IMR-90 (cell line): Measurements from ENCODE around the gene LDB2. TPM values are rescaled to one million over a fixed set of nuclear protein-coding genes. Genes with fewer than 3 reads are reported as not detected.

Experiments
- ATAC-seq: fragments of 200-7000 bp; cut with Tn5 transposase; 2 replicates; pipeline ENCODE4 v1.9.1; 2020; ENCODE audit warnings: low read depth, mild to moderate bottlenecking, moderate library complexity
- BruUV-seq: library from RNA; stranded (reverse); fragments of 400-500 nt; replicated peaks from 2 replicates; lab custom pipeline; 2021; lab: Mats Ljungman, UMichigan
- CTCF ChIA-PET: fragments of 300-600 bp; formaldehyde crosslinking; extraction: SDS; loops from one replicate; lab custom pipeline; 2021; ENCODE audit warnings: antibody characterized with exemption; lab: Yijun Ruan, JAX
- POLR2A ChIA-PET: fragments of 300-600 bp; sonication (Branson Sonifier 250); formaldehyde crosslinking; loops from one replicate; lab custom pipeline; 2022; ENCODE audit warnings: antibody characterized with exemption; ENCODE audit not compliant: unreplicated experiment; lab: Charles Lee
- DNase-seq: peaks from one replicate; pipeline ENCODE4 v3.0.0; 2013
- H2AFZ ChIP-seq: replicated peaks from 2 replicates; pipeline ENCODE3; 2013; ENCODE audit warnings: low read length, mild to moderate bottlenecking; ENCODE audit not compliant: poor library complexity
- H2AK5ac ChIP-seq: 2 replicates; pipeline ENCODE4 v1.6.1; 2013; ENCODE audit warnings: low read depth, low read length, inconsistent platforms
- H2AK9ac ChIP-seq: replicated peaks from 2 replicates; pipeline ENCODE3; 2013; ENCODE audit warnings: mild to moderate bottlenecking, low read depth, low read length, moderate library complexity; ENCODE audit not compliant: poor library complexity
- H2BK120ac ChIP-seq: 2 replicates; pipeline ENCODE4 v1.6.1; 2013; ENCODE audit warnings: low read depth, low read length, inconsistent platforms
- H2BK15ac ChIP-seq: 3 replicates; pipeline ENCODE4 v1.6.1; 2013; ENCODE audit warnings: low read depth, low read length, inconsistent platforms
- H2BK20ac ChIP-seq: 2 replicates; pipeline ENCODE4 v1.6.1; 2013; ENCODE audit warnings: low read depth, mild to moderate bottlenecking, inconsistent platforms, low read length, moderate library complexity
- H2BK5ac ChIP-seq: 2 replicates; pipeline ENCODE4 v1.6.1; 2013; ENCODE audit warnings: mild to moderate bottlenecking, low read depth, low read length, inconsistent platforms; ENCODE audit not compliant: poor library complexity, severe bottlenecking
- H3K14ac ChIP-seq: replicated peaks from 2 replicates; pipeline ENCODE4 v1.6.1; 2013; ENCODE audit warnings: low read depth, low read length, inconsistent platforms
- H3K18ac ChIP-seq: 2 replicates; pipeline ENCODE4 v1.6.1; 2013; ENCODE audit warnings: low read depth, low read length, control low read depth
- H3K23ac ChIP-seq: 2 replicates; pipeline ENCODE4 v1.6.1; 2013; ENCODE audit warnings: low read depth, low read length, inconsistent platforms
- H3K27ac ChIP-seq: 2 replicates; pipeline ENCODE4 v1.5.1; 2013; ENCODE audit warnings: mild to moderate bottlenecking, control low read depth, low read length; ENCODE audit not compliant: insufficient read depth
- H3K27me3 ChIP-seq: 2 replicates; pipeline ENCODE4 v1.6.1; 2013; ENCODE audit warnings: low read length; ENCODE audit not compliant: control insufficient read depth, insufficient read depth
- H3K36me3 ChIP-seq: 2 replicates; pipeline ENCODE4 v1.6.1; 2013; ENCODE audit warnings: low read length, mixed read lengths; ENCODE audit not compliant: control insufficient read depth, insufficient read depth
- H3K4ac ChIP-seq: 2 replicates; pipeline ENCODE4 v1.6.1; 2013; ENCODE audit warnings: low read depth, low read length, inconsistent platforms
- H3K4me1 ChIP-seq: 2 replicates; pipeline ENCODE4 v1.6.1; 2013; ENCODE audit warnings: low read length, mixed read lengths; ENCODE audit not compliant: control insufficient read depth, insufficient read depth
- H3K4me2 ChIP-seq: 2 replicates; pipeline ENCODE4 v1.6.1; 2013; ENCODE audit warnings: low read depth, mild to moderate bottlenecking, control low read depth, low read length, moderate library complexity
- H3K4me3 ChIP-seq: 2 replicates; pipeline ENCODE4 v1.5.1; 2013; ENCODE audit warnings: low read depth, mild to moderate bottlenecking, control low read depth, low read length, moderate library complexity; ENCODE audit not compliant: insufficient read depth
- H3K56ac ChIP-seq: 2 replicates; pipeline ENCODE4 v1.6.1; 2013; ENCODE audit warnings: low read length, inconsistent platforms; ENCODE audit not compliant: insufficient read depth; ENCODE audit errors: extremely low read depth
- H3K79me1 ChIP-seq, 2 experiments: 2 replicates each; pipeline ENCODE4 v1.6.1; 2013; ENCODE audit warnings: low read length in 2 of 2, inconsistent platforms in 1 of 2, low read depth in 1 of 2
- H3K9ac ChIP-seq: 2 replicates; pipeline ENCODE4 v1.6.1; 2013; ENCODE audit warnings: low read depth, low read length, control low read depth
- H3K9me1 ChIP-seq: 2 replicates; pipeline ENCODE4 v1.6.1; 2013; ENCODE audit warnings: low read length, inconsistent platforms; ENCODE audit not compliant: insufficient read depth
- H3K9me3 ChIP-seq: 2 replicates; pipeline ENCODE4 v1.6.1; 2013; ENCODE audit warnings: low read length; ENCODE audit not compliant: control insufficient read depth, insufficient read depth
- H4K20me1 ChIP-seq: 2 replicates; pipeline ENCODE4 v1.6.1; 2013; ENCODE audit warnings: low read length, inconsistent platforms; ENCODE audit not compliant: insufficient read depth
- H4K5ac ChIP-seq: 2 replicates; pipeline ENCODE4 v1.6.1; 2013; ENCODE audit warnings: mild to moderate bottlenecking, low read depth, low read length, control low read depth
- H4K8ac ChIP-seq, 2 experiments: 2 replicates each; pipeline ENCODE4 v1.6.1; 2013; ENCODE audit warnings: low read depth in 2 of 2, low read length in 2 of 2, control low read depth in 1 of 2, inconsistent platforms in 1 of 2
- H4K91ac ChIP-seq: 2 replicates; pipeline ENCODE4 v1.6.1; 2013; ENCODE audit warnings: low read depth, low read length, inconsistent platforms; ENCODE audit not compliant: insufficient read depth
- CHD1 ChIP-seq: IDR thresholded peaks from 2 replicates; pipeline ENCODE4 v1.6.1; 2012; ENCODE audit warnings: low read depth, low read length, improper control_type of control experiment
- CTCF ChIP-seq: conservative IDR thresholded peaks from 2 replicates; pipeline ENCODE4 v1.5.1; 2012; ENCODE audit warnings: mild to moderate bottlenecking, low read depth, low read length, improper control_type of control experiment
- WGBS, 2 experiments: methylation state at CpG; one replicate each; pipeline versions ENCODE4 v1.1.5 to v1.1.7; 2013; ENCODE audit warnings: missing lambda C conversion rate in 2 of 2; ENCODE audit not compliant: insufficient read length in 1 of 2; ENCODE audit errors: extremely low coverage in 2 of 2; 5-methylcytosine and 5-hydroxymethylcytosine counted together
- dilution Hi-C: fragments of 300-500 bp; cut with HindIII; formaldehyde crosslinking; loops from one replicate; pipeline ENCODE4 v1.14.3; 2018; ENCODE audit warnings: low sequenced_read_pairs; ENCODE audit not compliant: unreplicated experiment
- in situ Hi-C: fragments of 300-500 bp; cut with MboI; formaldehyde crosslinking; loops from 3 replicates; pipeline ENCODE4 v1.14.3; 2019; ENCODE audit warnings: low sequenced_read_pairs, inconsistent platforms, mixed read lengths
- intact Hi-C: fragments of 100-400 bp; cut with micrococcal nuclease; formaldehyde crosslinking; loops from 2 replicates; pipeline ENCODE4 v1.10.0; 2022
- polyA plus RNA-seq, 3 experiments: library from polyadenylated mRNA; depleted of rRNA; stranded (reverse); fragments of >200 nt; gene quantifications; 2 replicates each; pipeline ENCODE4 v1.2.3, GENCODE V29; 2012; ENCODE audit warnings: low replicate concordance in 1 of 3
- total RNA-seq: library from RNA; depleted of rRNA; stranded (reverse); fragments of >200 nt; gene quantifications from 2 replicates; pipeline ENCODE4 v1.2.3, GENCODE V29; 2012

The LDB2 gene
- total and polyA plus RNA-seq, 2 of the 4 experiments (the other 2 are of a cell fraction), result 67.9 to 116 TPM

GRCh38 chr4:16727218-16727617, 171.2 kb downstream of the LDB2 start:
- WGBS, 2 experiments, result 80% methylated on average over 1 of the region's 6 CpGs; no CpG with 5 or more reads in 1 of the 2 experiments

More at GRCh38 chr4:16727218-16727617, 171.2 kb downstream of the LDB2 start:
- Histone ChIP-seq H2AK9ac (no peak overlapping the region), H2AK5ac (no peak overlapping the region), H3K4me1 (peaks cover 8% of the 10 kb centered on the region), H3K4me2 (no peak overlapping the region), H3K36me3 (no peaks in the 10 kb centered on the region), H2BK5ac (no peak overlapping the region), H2BK120ac (no peak overlapping the region), H2BK20ac (no peak overlapping the region), H3K18ac (no peak overlapping the region), H3K23ac (no peak overlapping the region), H3K9ac (no peak overlapping the region), H2AFZ (no peak overlapping the region), H3K27me3 (no peaks in the 10 kb centered on the region), H3K4me3 (no peak overlapping the region), H3K9me3 (peaks cover 10% of the 10 kb centered on the region), H3K56ac (no peak overlapping the region), H4K20me1 (no peaks in the 10 kb centered on the region), H3K79me1 (no peaks in the 10 kb centered on the region), H4K5ac (no peak overlapping the region), H4K91ac (no peak overlapping the region), H4K8ac (no peak overlapping the region), H3K27ac (no peak overlapping the region), H3K4ac (no peak overlapping the region), H3K9me1 (no peaks in the 10 kb centered on the region), H3K14ac (no peak overlapping the region), H2BK15ac (no peak overlapping the region)
- intact Hi-C loops, result no loop called here
- no peak for TF ChIP-seq CTCF
- TF ChIP-seq CHD1, result no peak
- ChIA-PET POLR2A (no interaction called here), CTCF (no interaction called here)
- DNase-seq, result no peak
- dilution Hi-C loops, result no loop called here
- BruUV-seq, result no TSS peak
- ATAC-seq, result no peak
- in situ Hi-C loops, result no loop called here
